GM23248 (cell line): ENCODE data around the gene EGR4. TPM values are rescaled to one million over a fixed set of nuclear protein-coding genes. Genes with fewer than 3 reads are reported as not detected.

Experiments
- DNase-seq: peaks from one replicate; pipeline ENCODE4 v3.0.0-alpha.2; 2015
- H2AFZ ChIP-seq: fragments of 200-600 bp; sonication (generic); 2 replicates; pipeline ENCODE4 v1.6.1; 2016; ENCODE audit warnings: antibody characterized with exemption
- H3F3A ChIP-seq: fragments of 200-600 bp; sonication (generic); 2 replicates; pipeline ENCODE4 v1.6.1; 2016; ENCODE audit warnings: mild to moderate bottlenecking, antibody characterized with exemption, mixed run types; ENCODE audit not compliant: insufficient read depth
- H3K27ac ChIP-seq: fragments of 200-600 bp; sonication (generic); 2 replicates; pipeline ENCODE4 v1.5.1; 2016; ENCODE audit warnings: mild to moderate bottlenecking
- H3K27me3 ChIP-seq: fragments of 200-600 bp; sonication (generic); replicated peaks from 2 replicates; pipeline ENCODE4 v1.6.1; 2016; ENCODE audit warnings: mild to moderate bottlenecking; ENCODE audit not compliant: insufficient read depth
- H3K36me3 ChIP-seq: fragments of 200-600 bp; sonication (generic); 2 replicates; pipeline ENCODE4 v1.6.1; 2016; ENCODE audit warnings: low read depth, mild to moderate bottlenecking
- H3K4me1 ChIP-seq: fragments of 200-600 bp; sonication (generic); 2 replicates; pipeline ENCODE4 v1.6.1; 2016; ENCODE audit warnings: mild to moderate bottlenecking; ENCODE audit not compliant: insufficient read depth
- H3K4me2 ChIP-seq: fragments of 200-600 bp; sonication (generic); one replicate; pipeline ENCODE4 v1.6.1; 2016; ENCODE audit warnings: mild to moderate bottlenecking; ENCODE audit not compliant: unreplicated experiment
- H3K4me3 ChIP-seq: fragments of 200-600 bp; sonication (generic); 2 replicates; pipeline ENCODE4 v1.5.1; 2016; ENCODE audit warnings: mild to moderate bottlenecking
- H3K79me2 ChIP-seq: fragments of 200-600 bp; sonication (generic); 2 replicates; pipeline ENCODE4 v1.6.1; 2016; ENCODE audit warnings: mild to moderate bottlenecking; ENCODE audit not compliant: insufficient read depth
- H3K9ac ChIP-seq: fragments of 200-600 bp; sonication (generic); 2 replicates; pipeline ENCODE4 v1.6.1; 2016; ENCODE audit warnings: mild to moderate bottlenecking
- H3K9me2 ChIP-seq: fragments of 200-600 bp; sonication (generic); 2 replicates; pipeline ENCODE4 v1.6.1; 2016; ENCODE audit warnings: mixed run types, mild to moderate bottlenecking, moderate library complexity; ENCODE audit not compliant: insufficient read depth
- H3K9me3 ChIP-seq: fragments of 200-600 bp; sonication (generic); one replicate; pipeline ENCODE4 v1.6.1; 2017; ENCODE audit warnings: low read depth
- H4K20me1 ChIP-seq: fragments of 200-600 bp; sonication (generic); 2 replicates; pipeline ENCODE4 v1.6.0; 2016; ENCODE audit not compliant: insufficient read depth
- EZH2 ChIP-seq: fragments of 200-600 bp; sonication (generic); IDR thresholded peaks from 2 replicates; pipeline ENCODE4 v1.6.1; 2018; ENCODE audit warnings: antibody characterized with exemption, mild to moderate bottlenecking; ENCODE audit not compliant: insufficient read depth, poor library complexity, severe bottlenecking
- EZH2phosphoT487 ChIP-seq: fragments of 200-600 bp; sonication (generic); IDR thresholded peaks from 2 replicates; pipeline ENCODE4 v1.6.1; 2018; ENCODE audit warnings: antibody characterized with exemption, moderate library complexity, mild to moderate bottlenecking, low read depth; ENCODE audit not compliant: insufficient read depth
- WGBS, 2 experiments: methylation state at CpG; one replicate each; pipeline ENCODE4 v1.1.6; 2015 to 2017; ENCODE audit warnings: low lambda C conversion rate in 2 of 2, low coverage in 1 of 2; ENCODE audit errors: missing lambda C conversion rate in 2 of 2; 5-methylcytosine and 5-hydroxymethylcytosine counted together
- in situ Hi-C: fragments of 300-500 bp; cut with MboI; formaldehyde crosslinking; loops from 2 replicates; pipeline ENCODE4 v1.15.0; 2020
- polyA plus RNA-seq: library from polyadenylated mRNA; unstranded; fragments of >200 nt; fragmentation: Nextera tagmentation; extraction: Ambion mirVana; gene quantifications from 2 replicates; pipeline ENCODE4 v1.2.1, GENCODE V29; 2016
- total RNA-seq: library from RNA; depleted of rRNA; stranded (reverse); fragments of >200 nt; shearing (Covaris generic); gene quantifications from 2 replicates; pipeline ENCODE4 v1.2.3, GENCODE V29; 2014

Gene EGR4
- total and polyA plus RNA-seq, 2 experiments from 2014 or later: not detected

DNA sequence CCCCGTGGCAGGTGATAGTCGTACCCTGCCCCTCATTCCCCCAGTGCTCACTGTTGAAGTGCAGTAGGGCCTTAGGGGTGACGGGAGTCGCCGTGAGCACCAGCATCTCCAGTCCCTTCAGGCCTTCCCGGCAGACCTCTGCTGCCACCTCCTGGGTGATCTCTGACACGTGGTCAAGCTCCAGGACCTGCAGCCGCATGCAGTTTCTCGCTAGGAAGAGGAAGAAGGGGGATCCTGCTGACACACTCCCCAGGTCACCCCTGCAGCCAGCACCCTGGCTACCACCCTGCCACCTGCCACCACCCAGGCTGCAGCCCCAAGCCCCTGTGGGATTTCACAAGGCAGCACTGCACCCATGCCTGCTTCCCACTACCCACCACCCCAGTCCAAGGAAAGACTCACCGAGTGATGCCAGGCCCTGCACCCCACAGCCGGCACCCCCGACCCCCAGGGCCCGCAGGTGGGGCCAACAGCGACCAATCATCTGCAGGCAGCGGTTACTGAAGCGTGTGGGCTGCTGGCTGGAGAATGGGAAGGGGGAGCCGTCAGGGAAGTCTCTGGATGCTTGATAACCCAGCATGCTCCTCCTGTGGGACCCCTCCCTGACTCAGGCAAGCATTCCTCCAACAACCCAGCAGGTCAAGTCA, 32.9 kb downstream of the EGR4 start:
- no peaks in the 10 kb centered on the region for H3F3A ChIP-seq
- 30 to 35% methylated on average over 14 to 17 of the region's 17 CpGs for WGBS, 2 experiments
- in situ Hi-C loops: no loop called here
- no peaks in the 10 kb centered on the region for H3K9me3 ChIP-seq
- H3K27me3 ChIP-seq: no peaks in the 10 kb centered on the region
- no peak overlapping the region for H3K27ac ChIP-seq
- H3K4me3 ChIP-seq: no peak overlapping the region
- H3K9me2 ChIP-seq: no peaks in the 10 kb centered on the region
- no peaks in the 10 kb centered on the region for H3K79me2 ChIP-seq
- peak; percentile 63 for DNase-seq
- no peaks in the 10 kb centered on the region for H3K36me3 ChIP-seq
- no peaks in the 10 kb centered on the region for H4K20me1 ChIP-seq
- H3K9ac ChIP-seq: no peak overlapping the region
- TF ChIP-seq EZH2phosphoT487: no peak
- no peak for TF ChIP-seq EZH2
- no peak overlapping the region for H3K4me2 ChIP-seq
- H3K4me1 ChIP-seq: no peaks in the 10 kb centered on the region
- no peak overlapping the region for H2AFZ ChIP-seq

DNA sequence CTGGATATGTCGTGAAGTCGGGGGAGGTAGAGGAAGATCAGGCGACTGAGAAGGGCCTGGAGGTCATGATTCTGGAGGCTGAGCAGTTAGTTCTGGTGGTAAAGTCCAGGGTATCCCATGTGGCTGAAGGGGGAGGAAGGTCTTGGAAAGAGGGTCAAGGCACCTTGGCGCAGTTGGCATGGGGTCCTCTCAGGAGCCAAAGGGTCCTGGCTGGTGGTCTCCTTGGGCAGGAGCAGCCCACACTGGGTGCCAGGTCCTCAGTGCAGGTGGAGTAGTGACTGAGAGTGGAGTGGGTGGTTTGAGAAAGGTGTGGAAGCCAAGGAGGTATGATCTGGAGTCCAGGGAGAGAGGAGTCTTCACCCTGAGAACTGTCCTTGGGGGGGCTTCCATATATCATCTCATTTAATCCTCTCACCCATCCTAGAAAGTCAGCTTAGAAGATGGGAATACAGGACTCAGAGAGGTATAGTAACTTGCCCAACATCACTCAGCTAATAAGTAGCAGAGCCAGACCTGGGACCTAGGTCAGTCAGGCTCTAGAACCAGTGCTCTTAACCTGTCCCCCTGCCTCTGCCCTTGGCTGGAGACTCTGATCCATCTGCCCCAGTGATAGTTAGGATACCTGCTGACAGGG, 33.5 kb downstream of the EGR4 start:
- Histone ChIP-seq H4K20me1 (no peaks in the 10 kb centered on the region), H3K4me3 (no peak overlapping the region), H3K36me3 (no peaks in the 10 kb centered on the region), H3K27ac (no peak overlapping the region), H3K27me3 (no peaks in the 10 kb centered on the region), H3K4me2 (no peak overlapping the region), H3K9me3 (no peaks in the 10 kb centered on the region), H3K9ac (no peak overlapping the region), H3K4me1 (no peaks in the 10 kb centered on the region), H3K79me2 (no peaks in the 10 kb centered on the region), H2AFZ (no peak overlapping the region), H3F3A (no peaks in the 10 kb centered on the region), H3K9me2 (no peaks in the 10 kb centered on the region)
- TF ChIP-seq EZH2 (no peak), EZH2phosphoT487 (no peak)
- in situ Hi-C loops: no loop called here
- DNase-seq: no peak
- 81 to 87% methylated on average over 4 of the region's 4 CpGs for whole genome bisulfite sequencing, 2 experiments

DNA sequence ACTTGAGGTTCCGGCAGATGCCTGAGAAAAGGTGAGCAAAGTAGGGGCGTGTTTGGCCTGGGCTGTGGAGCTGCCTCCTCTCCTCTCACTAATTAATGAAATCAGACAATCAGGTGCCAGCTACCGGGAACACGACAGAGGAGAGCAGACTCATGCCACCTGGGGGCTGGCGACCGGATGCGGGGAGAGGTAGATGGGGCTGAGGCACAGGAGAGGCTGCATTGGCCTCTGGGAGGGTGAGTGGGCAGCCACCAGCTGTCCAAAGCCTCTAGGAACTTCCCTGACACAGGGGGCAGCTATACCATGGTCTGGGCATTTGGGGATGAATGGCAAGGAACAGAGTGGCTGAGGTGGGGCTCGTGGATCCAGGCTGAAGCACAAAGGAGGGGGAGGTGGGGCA, 34.1 kb downstream of the EGR4 start:
- no peaks in the 10 kb centered on the region for H4K20me1 ChIP-seq
- TF ChIP-seq EZH2phosphoT487 (no peak), EZH2 (no peak)
- no peaks in the 10 kb centered on the region for H3K27me3 ChIP-seq
- H3K4me1 ChIP-seq: no peaks in the 10 kb centered on the region
- H3K4me3 ChIP-seq: no peak overlapping the region
- WGBS, 2 experiments: 88 to 93% methylated on average over 8 of the region's 8 CpGs
- no peak overlapping the region for H3K9ac ChIP-seq
- in situ Hi-C loops: no loop called here
- no peaks in the 10 kb centered on the region for H3K79me2 ChIP-seq
- H3K27ac ChIP-seq: no peak overlapping the region
- 0 out of 2 replicates have a peak, but pooled peaks cover 4% of the 10 kb centered on the region for H3K36me3 ChIP-seq
- no peaks in the 10 kb centered on the region for H3F3A ChIP-seq
- no peak for DNase-seq
- H3K9me2 ChIP-seq: no peaks in the 10 kb centered on the region
- H2AFZ ChIP-seq: no peak overlapping the region
- H3K9me3 ChIP-seq: no peaks in the 10 kb centered on the region
- no peak overlapping the region for H3K4me2 ChIP-seq

DNA sequence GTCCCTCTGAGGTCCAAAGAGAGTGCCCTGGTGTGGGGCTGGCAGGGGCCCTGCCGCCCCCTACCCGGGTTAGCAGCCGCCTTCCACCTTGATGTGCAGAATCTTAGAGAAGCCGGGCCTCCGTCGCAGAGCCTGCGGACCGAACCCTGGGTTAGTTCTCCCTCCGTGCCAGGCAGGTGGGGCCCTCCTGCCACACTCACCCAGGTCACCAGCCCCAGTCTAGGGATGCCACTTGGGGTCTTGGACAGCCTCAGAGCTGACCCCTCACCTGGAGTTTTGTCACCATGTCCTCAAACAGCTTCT, 34.5 kb downstream of the EGR4 start:
- in situ Hi-C loops: no loop called here
- no peaks in the 10 kb centered on the region for H3K79me2 ChIP-seq
- H3K9ac ChIP-seq: no peak overlapping the region
- no peak overlapping the region for H3K4me2 ChIP-seq
- no peaks in the 10 kb centered on the region for H3K9me3 ChIP-seq
- no peak for DNase-seq
- 89 to 90% methylated on average over 9 of the region's 9 CpGs for WGBS, 2 experiments
- no peak overlapping the region for H3K27ac ChIP-seq
- no peaks in the 10 kb centered on the region for H3K27me3 ChIP-seq
- H3K9me2 ChIP-seq: no peaks in the 10 kb centered on the region
- H3K4me3 ChIP-seq: no peak overlapping the region
- H4K20me1 ChIP-seq: no peaks in the 10 kb centered on the region
- no peaks in the 10 kb centered on the region for H3K4me1 ChIP-seq
- no peaks in the 10 kb centered on the region; the same call in 1 of the 2 replicates for H3F3A ChIP-seq
- H3K36me3 ChIP-seq: 0 out of 2 replicates have a peak, but pooled peaks cover 5% of the 10 kb centered on the region
- no peak overlapping the region for H2AFZ ChIP-seq
- TF ChIP-seq EZH2: no peak
- no peak for TF ChIP-seq EZH2phosphoT487
